Tongue (tissue), 2 donors: Measurements from ENCODE around the gene GAGE12J. TPM values are rescaled to one million over a fixed set of nuclear protein-coding genes. Genes with fewer than 3 reads are reported as not detected.
"Not testable (repeated sequence)": the region's sequence is repeated elsewhere in the genome, so short reads cannot be mapped to it uniquely, and the experiment has no call there.

Experiments used
- DNase-seq: peaks from one replicate; pipeline ENCODE4 v3.0.0-alpha.2; 2015
- total RNA-seq: library from RNA; depleted of rRNA; stranded (reverse); fragments of >200 nt; gene quantifications from one replicate; pipeline ENCODE4 v1.2.3, GENCODE V29; 2014

GAGE12J gene
- total RNA-seq, 1 donor from 2014 or later: not detected

- DNase-seq: no peak
These were observed 11.5 kb upstream of the GAGE12J start for GRCh38 chrX:49310371-49310770.

GRCh38 chrX:49312176-49312575, 9.7 kb upstream of the GAGE12J start:
- DNase-seq: no peak

- no peak for DNase-seq
These were observed 5.8 kb upstream of the GAGE12J start for GRCh38 chrX:49316085-49316484.

GRCh38 chrX:49322266-49322665, 429 bp downstream of the GAGE12J start:
- not testable (repeated sequence) for DNase-seq

- DNase-seq: not testable (repeated sequence)
These were observed 1.9 kb downstream of the GAGE12J start for GRCh38 chrX:49323735-49324134.

GRCh38 chrX:49330421-49330820, 8.6 kb downstream of the GAGE12J start:
- not testable (repeated sequence) for DNase-seq

- not testable (repeated sequence) for DNase-seq
These were observed 9.4 kb downstream of the GAGE12J start, which contains the start of gene GAGE13 for GRCh38 chrX:49331282-49331681. Gene GAGE13, plus strand, starts transcription at chrX:49331582. Its CDS starts 1,156 bp downstream, at chrX:49332738.

- not testable (repeated sequence) for DNase-seq
These were observed 10.0 kb downstream of the GAGE12J start for GRCh38 chrX:49331841-49332240.

- not testable (repeated sequence) for DNase-seq
These were observed 19.6 kb downstream of the GAGE12J start for GRCh38 chrX:49341449-49341848.

- not testable (repeated sequence) for DNase-seq
These were observed 22.8 kb downstream of the GAGE12J start for GRCh38 chrX:49344496-49345175.

GRCh38 chrX:49345402-49345801, 23.6 kb downstream of the GAGE12J start:
- not testable (repeated sequence) for DNase-seq

- DNase-seq: not testable (repeated sequence)
These were observed 24.3 kb downstream of the GAGE12J start for GRCh38 chrX:49346150-49346549.

Other genes starting within 250 kb of the GAGE12J start
- gene PRAF2, start 248.0 kb upstream of the GAGE12J start, total RNA-seq: 1.3 TPM
- gene WDR45, start 242.2 kb upstream of the GAGE12J start, total RNA-seq: 20.3 TPM
- 22.9 TPM for gene GPKOW, start 198.3 kb upstream of the GAGE12J start, total RNA-seq
- gene MAGIX, start 159.3 kb upstream of the GAGE12J start, total RNA-seq: 3.5 TPM
- 16.5 TPM for gene PLP2, start 150.1 kb upstream of the GAGE12J start, total RNA-seq
- 7.7 TPM for gene PRICKLE3, start 135.7 kb upstream of the GAGE12J start, total RNA-seq
- 1.1 TPM for gene SYP, start 121.8 kb upstream of the GAGE12J start, total RNA-seq
- gene CACNA1F, start 88.7 kb upstream of the GAGE12J start, total RNA-seq: not detected
- 10.6 TPM for gene CCDC22, start 86.6 kb upstream of the GAGE12J start, total RNA-seq
- gene FOXP3, start 57.3 kb upstream of the GAGE12J start, total RNA-seq: 0.21 TPM
- gene PPP1R3F, start 52.2 kb upstream of the GAGE12J start, total RNA-seq: 14.4 TPM
- not detected for gene GAGE10, start 18.4 kb upstream of the GAGE12J start, total RNA-seq
- gene GAGE13, start 9.5 kb downstream of the GAGE12J start, total RNA-seq: not detected
- gene GAGE12C, start 210.1 kb downstream of the GAGE12J start, total RNA-seq: not detected
- gene GAGE12D, start 219.7 kb downstream of the GAGE12J start, total RNA-seq: not detected
- gene GAGE12E, start 229.3 kb downstream of the GAGE12J start, total RNA-seq: not detected
- gene GAGE12F, start 238.8 kb downstream of the GAGE12J start, total RNA-seq: not detected
- gene GAGE12G, start 248.4 kb downstream of the GAGE12J start, total RNA-seq: not detected